ENCODE data around the gene RBM33. TPM values are rescaled to one million over a fixed set of nuclear protein-coding genes. Genes with fewer than 3 reads are reported as not detected.

Gene RBM33
- total and polyA plus RNA-seq, 9 of the 15 experiments (the other 6 are each of a cell fraction or from before 2014, with no cell fraction given): 4.4 to 80.7 (median 27.3) TPM

DNA sequence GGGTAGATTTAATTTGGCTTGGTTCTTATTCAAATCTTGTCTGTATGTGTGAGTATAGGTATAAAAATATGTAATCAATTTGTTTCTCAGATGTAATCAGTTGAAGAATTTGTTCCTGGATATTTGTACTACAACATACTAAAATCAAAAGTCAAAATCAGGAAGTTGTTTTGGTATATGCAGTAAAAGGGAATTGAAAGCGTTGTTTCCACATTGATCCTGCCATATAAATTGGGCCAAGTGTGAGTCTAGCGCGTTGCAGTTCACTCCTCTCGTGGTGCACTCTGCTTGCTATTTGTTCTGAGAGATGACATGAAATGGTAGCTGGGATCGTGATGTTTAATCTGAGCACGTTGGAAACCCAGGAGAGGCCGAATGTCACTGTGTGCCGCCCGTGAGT, 111.9 kb downstream of the RBM33 start:
- Histone ChIP-seq H3K9ac (ENCODE audit: insufficient read depth in 1 of 2, low read depth in 2 of 2, low read length in 2 of 2) (no peak overlapping the region), H3K9me1 (ENCODE audit: control insufficient read depth, insufficient read depth, low read length) (no peaks in the 10 kb centered on the region), H3K79me2 (ENCODE audit: control insufficient read depth, insufficient read depth, low read length) (peaks cover 91% of the 10 kb centered on the region), H3K27me3 (ENCODE audit: control insufficient read depth in 2 of 2, insufficient read depth in 2 of 2, low read length in 2 of 2) (no peaks in the 10 kb centered on the region), H2AFZ (ENCODE audit: low read depth, low read length) (no peak overlapping the region), H3K4me3 (no peak overlapping the region), H3K4me1 (replicated peaks in 1 of 2; ENCODE audit: control insufficient read depth in 2 of 2, insufficient read depth in 2 of 2, low read length in 2 of 2) (no peaks in the 10 kb centered on the region), H3K27ac (ENCODE audit: extremely low read depth, low read depth, low read length) (no peak overlapping the region), H4K20me1 (replicated peaks; ENCODE audit: control insufficient read depth, insufficient read depth, low read length) (no peaks in the 10 kb centered on the region), H3K36me3 (ENCODE audit: control insufficient read depth, insufficient read depth, low read length) (peaks cover 86% of the 10 kb centered on the region), H3K4me2 (ENCODE audit: insufficient read depth, low read length) (no peak overlapping the region), H3K9me3 (replicated peaks; ENCODE audit: control insufficient read depth, insufficient read depth, low read depth, low read length) (peaks cover 7% of the 10 kb centered on the region)
- ChIA-PET CTCF (ENCODE audit: low intra/inter-chr PET ratio) (no interaction called here), POLR2A (no interaction called here)
- BruUV-seq (replicated peaks): no TSS peak
- DNase-seq (ENCODE audit: extremely low read depth in 1 of 4, low spot score in 3 of 4) (no peak), FAIRE-seq (no peak), ATAC-seq (no peak)
- TF ChIP-seq TBL1XR1 (IDR thresholded peaks at IDR 0.05; ENCODE audit: low read length in 2 of 2) (no peak), HCFC1 (IDR thresholded peaks at IDR 0.05; ENCODE audit: low read depth, low read length) (no peak), UBTF (IDR thresholded peaks at IDR 0.05; ENCODE audit: borderline replicate concordance in 1 of 2, low read depth in 2 of 2, low read length in 2 of 2) (no peak), LARP7 (IDR thresholded peaks at IDR 0.05) (no peak), ZNF146 (CRISPR knock-in tag; IDR thresholded peaks at IDR 0.05; ENCODE audit: unreplicated experiment) (no peak), BDP1 (IDR thresholded peaks at IDR 0.05; ENCODE audit: insufficient read depth, insufficient read length) (no peak), CREBBP (IDR thresholded peaks at IDR 0.05; ENCODE audit: low read depth, low read length) (no peak), ZBTB7A (IDR thresholded peaks at IDR 0.05; ENCODE audit: borderline replicate concordance, control insufficient read depth, low read depth, low read length) (no peak), CREB1 (IDR thresholded peaks at IDR 0.05) (no peak), CREB1 (CRISPR knock-in tag; IDR thresholded peaks at IDR 0.05) (no peak), ZNF512 (tag; IDR thresholded peaks at IDR 0.05) (no peak), PHB (CRISPR knock-in tag; IDR thresholded peaks at IDR 0.05) (no peak), TGIF2 (CRISPR knock-in tag; IDR thresholded peaks at IDR 0.05) (no peak), POLR2AphosphoS2 (IDR thresholded peaks at IDR 0.05; ENCODE audit: low read length) (no peak), ZNF277 (CRISPR knock-in tag; IDR thresholded peaks at IDR 0.05; ENCODE audit: borderline replicate concordance) (no peak), JUND (IDR thresholded peaks at IDR 0.05; ENCODE audit: borderline replicate concordance, low read depth, low read length) (no peak), JUND (tag; IDR thresholded peaks at IDR 0.05; ENCODE audit: borderline replicate concordance, low read depth, low read length) (no peak), SRF (CRISPR knock-in tag; IDR thresholded peaks at IDR 0.05) (no peak), FOSL1 (tag; conservative IDR thresholded peaks at IDR 0.05) (no peak), ELF2 (CRISPR knock-in tag; IDR thresholded peaks at IDR 0.05) (no peak)
- intact Hi-C loops (cut with micrococcal nuclease) (no loop called here), in situ Hi-C loops (cut with MboI) (loop anchor here (25.0 kb wide), 1 partner anchor 369 kb away; no protein-coding TSS in a partner anchor)
- WGBS (ENCODE audit: insufficient coverage, low coverage, missing lambda C conversion rate): 97% methylated on average over 9 of the region's 9 CpGs

Data from K562 (cell line).